ENCODE results near the gene POU3F2. TPM values are rescaled to one million over a fixed set of nuclear protein-coding genes. Genes with fewer than 3 reads are reported as not detected.

The POU3F2 gene
- total RNA-seq, 1 experiment from 2014 or later: 0.07 TPM

GRCh38 chr6:98816799-98817198 lies 17.6 kb upstream of the POU3F2 start:
- Histone ChIP-seq H3K27ac (ENCODE audit: low read length) (no peak overlapping the region), H3K79me2 (ENCODE audit: low read length) (no peaks in the 10 kb centered on the region), H3K9me2 (replicated peaks; ENCODE audit: low read length) (no peaks in the 10 kb centered on the region), H3K4me3 (ENCODE audit: low read length) (no peak overlapping the region), H3K36me3 (ENCODE audit: low read depth, low read length) (no peaks in the 10 kb centered on the region), H3K4me2 (ENCODE audit: low read length) (no peak overlapping the region), H2AFZ (ENCODE audit: low read length) (no peak overlapping the region), H4K20me1 (ENCODE audit: low read length) (no peaks in the 10 kb centered on the region), H3F3A (ENCODE audit: low read length, unreplicated experiment) (no peaks in the 10 kb centered on the region), H3K27me3 (ENCODE audit: low read length) (no peaks in the 10 kb centered on the region), H3K9ac (ENCODE audit: low read length) (no peak overlapping the region), H3K9me3 (ENCODE audit: low read length) (no peaks in the 10 kb centered on the region), H3K4me1 (ENCODE audit: insufficient read depth, low read length) (no peaks in the 10 kb centered on the region)
- intact Hi-C loops (cut with micrococcal nuclease): no loop called here
- DNase-seq (no peak), ATAC-seq (no peak)
- BruUV-seq (replicated peaks): no TSS peak
- POLR2A ChIA-PET (ENCODE audit: unreplicated experiment): no interaction called here
- TF ChIP-seq EZH2phosphoT487 (IDR thresholded peaks at IDR 0.05; ENCODE audit: borderline replicate concordance, low read length) (no peak), CTCF (conservative IDR thresholded peaks at IDR 0.05; ENCODE audit: low read depth, low read length) (no peak)
- CTCF ChIA-PET: no interaction called here

GRCh38 chr6:98821756-98822405 lies 12.5 kb upstream of the POU3F2 start:
- no peaks in the 10 kb centered on the region for H3K36me3 ChIP-seq (ENCODE audit: low read depth, low read length)
- POLR2A ChIA-PET (ENCODE audit: unreplicated experiment): no interaction called here
- CTCF ChIA-PET: no interaction called here
- DNase-seq (no peak), ATAC-seq (no peak)
- H3K27me3 ChIP-seq (ENCODE audit: low read length): peaks cover 34% of the 10 kb centered on the region
- no peaks in the 10 kb centered on the region for H3F3A ChIP-seq (ENCODE audit: low read length, unreplicated experiment)
- no peak overlapping the region for H3K9ac ChIP-seq (ENCODE audit: low read length)
- no peak overlapping the region for H3K4me2 ChIP-seq (ENCODE audit: low read length)
- no peaks in the 10 kb centered on the region for H3K4me1 ChIP-seq (ENCODE audit: insufficient read depth, low read length)
- H2AFZ ChIP-seq (ENCODE audit: low read length): no peak overlapping the region
- no peak overlapping the region for H3K4me3 ChIP-seq (ENCODE audit: low read length)
- no TSS peak for BruUV-seq (replicated peaks)
- no peak for TF ChIP-seq EZH2phosphoT487 (IDR thresholded peaks at IDR 0.05; ENCODE audit: borderline replicate concordance, low read length)
- no peaks in the 10 kb centered on the region for H3K9me3 ChIP-seq (ENCODE audit: low read length)
- no peak overlapping the region for H3K27ac ChIP-seq (ENCODE audit: low read length)
- H3K79me2 ChIP-seq (ENCODE audit: low read length): no peaks in the 10 kb centered on the region
- no peaks in the 10 kb centered on the region for H4K20me1 ChIP-seq (ENCODE audit: low read length)
- H3K9me2 ChIP-seq (replicated peaks; ENCODE audit: low read length): no peaks in the 10 kb centered on the region
- intact Hi-C loops (cut with micrococcal nuclease): no loop called here

DNA sequence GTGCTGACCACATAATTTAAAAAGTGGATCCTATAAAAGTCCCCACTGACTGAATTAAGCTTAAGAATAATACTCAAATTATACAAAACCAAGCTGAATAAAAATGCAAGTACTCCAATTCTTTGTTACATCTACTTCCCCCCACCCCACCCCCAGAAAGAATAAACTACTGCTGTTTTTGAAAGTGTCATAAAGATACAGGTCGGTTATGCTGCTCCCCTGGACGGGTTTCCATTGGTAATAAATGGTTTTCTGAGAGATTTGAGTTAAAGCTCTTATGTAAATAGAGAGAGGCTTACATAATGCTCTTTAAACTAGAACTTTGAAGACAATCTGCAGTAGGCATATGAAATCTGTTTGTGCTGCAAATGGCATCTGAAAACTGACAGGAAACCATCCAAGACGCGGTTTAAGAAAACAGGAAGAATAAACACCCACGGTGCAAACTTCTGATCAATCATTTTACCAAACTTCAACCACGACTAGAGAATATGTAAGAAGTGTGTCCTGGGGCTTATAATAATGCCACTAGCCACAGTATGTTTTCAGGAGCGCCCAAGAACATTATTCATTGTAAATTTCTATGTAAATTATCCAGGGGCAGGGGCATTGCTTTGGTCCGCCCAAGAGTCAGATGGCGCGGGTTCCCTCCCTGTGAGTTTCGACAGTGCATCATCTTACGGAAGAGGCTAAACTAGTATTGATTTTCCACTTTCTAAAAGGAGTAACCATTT lies 10.8 kb upstream of the POU3F2 start:
- Histone ChIP-seq H3K9me3 (ENCODE audit: low read length) (no peaks in the 10 kb centered on the region), H3K4me3 (ENCODE audit: low read length) (no peak overlapping the region), H3K79me2 (ENCODE audit: low read length) (no peaks in the 10 kb centered on the region), H3K4me1 (ENCODE audit: insufficient read depth, low read length) (no peaks in the 10 kb centered on the region), H3K4me2 (ENCODE audit: low read length) (no peak overlapping the region), H4K20me1 (ENCODE audit: low read length) (no peaks in the 10 kb centered on the region), H3K27me3 (ENCODE audit: low read length) (peaks cover 50% of the 10 kb centered on the region), H3K27ac (ENCODE audit: low read length) (no peak overlapping the region), H2AFZ (ENCODE audit: low read length) (no peak overlapping the region), H3K9me2 (replicated peaks; ENCODE audit: low read length) (no peaks in the 10 kb centered on the region), H3K9ac (ENCODE audit: low read length) (no peak overlapping the region), H3F3A (ENCODE audit: low read length, unreplicated experiment) (no peaks in the 10 kb centered on the region), H3K36me3 (ENCODE audit: low read depth, low read length) (no peaks in the 10 kb centered on the region)
- ChIA-PET CTCF (no interaction called here), POLR2A (ENCODE audit: unreplicated experiment) (no interaction called here)
- DNase-seq (no peak), ATAC-seq (no peak)
- intact Hi-C loops (cut with micrococcal nuclease): no loop called here
- no TSS peak for BruUV-seq (replicated peaks)
- TF ChIP-seq CTCF (conservative IDR thresholded peaks at IDR 0.05; ENCODE audit: low read depth, low read length): no peak

Measured in PC-3 (cell line).